HG03139 (cell line): Measurements from ENCODE around the gene CD44.
"Not testable (repeated sequence)": the region's sequence is repeated elsewhere in the genome, so short reads cannot be mapped to it uniquely, and the experiment has no call there.

ENCODE experiments used
- ATAC-seq: cut with Tn5 transposase; IDR thresholded peaks from one replicate; pipeline ENCODE4 v1.9.1; 2021; ENCODE audit not compliant: unreplicated experiment

The CD44 gene

GRCh38 chr11:35138943-35139721 lies at the start of gene CD44:
Gene CD44, plus strand, starts transcription at chr11:35139171. Its CDS starts 133 bp downstream, at chr11:35139304.
- ATAC-seq: peak; percentile 40

GRCh38 chr11:35089666-35090065 lies 49.3 kb upstream of the CD44 start:
- peak; percentile 69 for ATAC-seq

- peak; percentile 18 for ATAC-seq
Observed at GRCh38 chr11:35090125-35090524, 48.8 kb upstream of the CD44 start.

DNA sequence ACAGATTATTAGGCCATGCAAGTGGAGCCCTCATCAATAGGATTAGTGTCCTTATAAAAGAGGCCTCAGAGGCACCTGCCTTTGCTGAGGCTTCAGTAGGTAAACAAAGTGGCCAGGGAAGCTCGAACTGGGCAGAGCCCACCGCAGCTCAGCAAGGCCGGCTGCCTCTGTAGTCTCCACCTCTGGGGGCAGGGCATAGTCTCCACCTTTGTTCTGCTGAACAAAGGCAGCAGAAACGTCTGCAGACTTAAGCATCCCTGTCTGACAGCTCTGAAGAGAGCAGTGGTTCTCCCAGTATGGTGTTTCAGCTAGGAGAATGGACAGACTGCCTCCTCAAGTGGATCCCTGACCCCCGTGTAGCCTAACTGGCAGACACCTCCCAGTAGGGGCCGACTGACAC lies 48.0 kb upstream of the CD44 start:
- not testable (repeated sequence) for ATAC-seq

GRCh38 chr11:35096723-35097122 lies 42.2 kb upstream of the CD44 start:
- ATAC-seq: no peak

- no peak for ATAC-seq
Observed at GRCh38 chr11:35097814-35098455, 41.0 kb upstream of the CD44 start.

DNA sequence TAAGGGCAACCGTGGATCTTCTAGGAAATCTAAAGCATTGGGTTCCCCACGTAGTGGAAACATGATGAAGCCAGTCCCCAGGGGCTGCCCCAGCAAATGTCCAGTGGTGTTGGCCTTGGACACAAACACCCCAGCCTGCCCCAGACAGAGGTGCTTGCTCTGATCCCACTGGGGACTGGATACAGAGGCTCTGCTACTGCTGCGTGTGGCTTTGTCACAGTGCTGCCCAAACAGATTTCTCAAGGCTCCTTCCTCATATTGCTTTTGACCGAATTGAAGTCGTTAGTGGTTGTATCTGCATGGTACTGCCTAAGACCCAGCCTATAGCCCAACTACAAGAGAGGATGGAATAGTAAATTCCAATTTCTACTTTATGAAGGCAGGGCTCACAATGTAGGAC lies 40.1 kb upstream of the CD44 start:
- ATAC-seq: no peak

DNA sequence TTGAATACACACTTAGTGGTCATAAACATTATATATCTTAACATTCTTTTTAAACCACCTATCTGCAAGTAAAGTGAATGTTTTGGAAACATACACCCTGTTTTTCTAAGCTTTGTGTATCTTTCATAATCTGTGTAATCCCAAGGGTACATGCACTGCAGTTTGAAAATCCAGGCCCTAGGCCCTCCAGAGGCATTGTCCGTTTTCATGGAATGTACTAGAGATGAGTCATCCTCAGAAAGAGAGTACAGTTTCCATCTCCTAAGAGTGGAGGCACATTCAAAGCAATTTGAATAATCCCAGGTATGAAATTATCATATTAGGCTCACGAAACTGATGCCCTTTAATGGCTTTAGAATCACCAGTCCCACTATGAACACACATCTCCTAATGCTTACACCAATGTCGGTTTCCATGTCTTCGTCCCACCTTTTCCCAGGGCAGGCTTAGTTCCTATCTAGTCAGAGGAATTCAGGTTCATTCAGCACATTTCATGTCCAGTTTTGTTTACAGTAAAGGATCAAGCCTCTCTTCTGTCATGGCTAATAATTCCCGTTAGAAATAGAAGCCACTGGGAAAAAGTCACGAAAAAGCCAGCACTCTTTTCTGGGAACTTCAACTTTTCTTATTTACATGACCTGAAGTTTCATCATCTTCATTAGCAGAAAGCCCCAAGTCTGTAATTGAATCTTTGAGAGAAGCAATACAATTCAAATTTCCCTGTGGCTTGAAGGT lies 39.5 kb upstream of the CD44 start:
- no peak for ATAC-seq

- ATAC-seq: no peak
Observed at GRCh38 chr11:35100013-35100383, 39.0 kb upstream of the CD44 start.

DNA sequence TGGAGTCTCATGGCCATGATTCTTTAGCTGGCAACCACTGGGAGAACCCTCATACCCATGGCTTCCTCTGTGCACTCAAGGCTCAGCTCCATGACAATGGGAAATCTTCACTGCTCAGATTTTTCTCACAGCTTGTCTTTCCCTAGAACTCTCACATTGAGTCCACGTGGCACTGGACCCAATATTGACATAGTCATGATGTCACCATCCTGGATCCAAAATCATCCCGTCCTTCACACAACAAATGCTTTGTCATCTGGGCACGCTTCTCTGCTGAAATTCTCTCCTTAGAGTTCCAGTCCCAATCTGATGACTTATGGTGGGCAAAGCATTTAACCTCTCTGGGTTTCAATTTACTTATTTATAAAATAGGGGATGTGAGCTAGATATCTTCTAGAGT lies 37.7 kb upstream of the CD44 start:
- no peak for ATAC-seq

DNA sequence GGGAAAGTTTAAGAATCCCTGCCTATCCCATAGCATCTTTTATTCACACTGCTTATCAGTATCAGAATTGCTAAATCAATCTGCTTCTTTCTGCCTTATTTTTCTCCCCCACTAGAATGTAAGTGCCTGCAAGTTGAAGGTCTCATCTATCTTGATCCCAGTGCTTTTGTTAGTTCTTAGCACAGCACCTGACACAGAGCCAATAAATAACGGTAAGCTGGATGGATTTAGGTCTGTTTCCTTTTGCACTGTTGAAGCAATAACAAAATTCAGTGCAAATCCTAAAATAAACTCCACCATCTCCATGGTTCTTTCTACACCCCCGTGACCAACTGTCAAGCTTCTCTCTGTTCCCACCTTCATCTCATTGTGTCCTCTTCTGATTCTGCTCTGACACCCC lies 36.7 kb upstream of the CD44 start:
- ATAC-seq: no peak

DNA sequence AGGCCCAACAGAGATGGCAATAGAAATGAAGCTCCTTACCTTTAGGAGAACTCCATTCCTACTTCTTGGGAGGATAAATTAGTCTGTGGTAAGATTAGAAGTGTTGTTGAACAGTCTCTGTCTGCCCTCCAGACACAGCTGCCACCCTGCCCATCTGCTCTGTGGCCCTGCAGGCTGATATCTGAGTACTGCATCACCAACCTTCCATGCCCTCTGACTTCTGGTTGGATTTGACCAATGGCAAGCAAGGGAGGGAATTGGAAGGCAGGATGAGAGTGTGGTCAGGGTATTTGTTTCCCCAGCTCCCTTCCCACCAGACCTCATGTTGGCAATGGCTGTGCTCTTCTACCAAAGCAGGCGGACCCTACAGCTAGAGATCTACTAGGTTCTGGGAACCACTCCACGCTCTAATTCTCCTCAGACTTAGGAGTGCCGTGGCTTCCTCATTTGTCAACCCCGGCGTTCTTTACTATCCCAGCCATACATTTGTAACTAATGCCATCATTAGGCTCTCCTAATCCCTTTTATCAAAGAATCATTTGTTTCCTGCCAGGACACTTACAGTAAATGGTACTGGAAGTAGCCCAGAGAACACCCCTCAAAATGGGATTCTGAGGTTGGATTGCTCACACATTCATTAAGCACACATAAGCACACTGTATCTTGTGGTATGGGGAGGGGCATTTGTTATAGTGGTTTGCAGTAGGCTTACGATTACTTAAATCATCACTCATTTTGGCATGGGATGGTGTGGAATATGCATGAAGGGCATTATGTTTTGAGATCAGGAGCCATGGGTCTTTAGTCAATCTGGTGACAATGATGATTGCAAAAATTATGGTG lies 35.4 kb upstream of the CD44 start:
- ATAC-seq: no peak

- no peak for ATAC-seq
Observed at GRCh38 chr11:35104655-35105054, 34.3 kb upstream of the CD44 start.

DNA sequence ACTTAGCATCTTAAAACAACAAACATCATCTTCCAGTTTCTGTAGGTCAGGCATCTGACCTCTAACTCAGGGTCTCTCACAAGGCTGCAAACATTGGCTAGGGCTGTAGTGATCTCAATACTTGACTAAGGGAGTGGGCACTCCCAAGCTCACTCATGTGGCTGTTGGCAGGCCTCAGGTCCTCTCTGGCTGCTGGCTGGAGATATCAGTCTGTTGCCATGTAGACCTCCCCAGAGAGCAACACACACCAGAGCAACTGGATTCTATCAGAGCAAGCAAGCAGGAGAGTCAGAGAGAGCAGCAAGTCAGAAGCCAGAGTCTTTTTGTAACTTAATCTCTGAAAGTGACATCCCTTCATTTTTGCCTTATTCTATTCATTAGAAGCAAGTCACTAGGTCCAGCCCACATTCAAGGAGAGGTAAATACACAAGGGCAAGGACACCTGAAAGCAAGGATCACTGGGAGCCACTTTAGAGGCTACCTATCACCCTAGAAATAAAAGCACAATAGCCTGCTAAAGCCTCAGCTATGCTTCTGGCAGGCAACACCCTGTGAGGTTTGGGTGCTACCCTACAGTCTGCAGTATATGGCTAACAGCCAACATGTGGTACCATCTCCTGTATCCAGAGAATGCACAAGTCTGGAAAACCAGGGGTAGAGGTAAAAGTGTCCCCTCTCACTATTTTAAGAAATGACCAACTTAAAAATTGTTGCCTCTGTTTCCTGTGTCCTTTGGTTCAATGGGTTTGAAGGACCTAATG lies 33.5 kb upstream of the CD44 start:
- ATAC-seq: no peak

DNA sequence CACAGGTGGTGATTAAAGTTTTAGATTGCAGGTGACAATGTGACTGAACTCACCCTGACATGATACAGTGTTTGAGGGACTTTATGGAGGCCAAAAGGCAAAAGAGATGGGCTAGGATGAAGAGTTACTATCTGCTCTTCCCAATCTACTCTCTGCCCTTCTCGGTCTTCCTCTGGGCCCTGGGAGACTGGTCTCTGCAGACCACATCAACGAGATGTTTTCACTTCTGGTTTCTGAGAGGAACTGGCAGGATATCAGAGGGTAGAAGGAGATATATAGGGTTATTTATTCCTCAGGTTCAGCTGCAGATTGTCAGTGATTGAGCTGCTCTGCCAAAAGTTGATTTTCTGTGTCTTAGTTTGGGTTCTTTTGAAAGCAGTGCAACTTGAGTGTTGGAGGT lies 32.4 kb upstream of the CD44 start:
- peak; percentile 58 for ATAC-seq

DNA sequence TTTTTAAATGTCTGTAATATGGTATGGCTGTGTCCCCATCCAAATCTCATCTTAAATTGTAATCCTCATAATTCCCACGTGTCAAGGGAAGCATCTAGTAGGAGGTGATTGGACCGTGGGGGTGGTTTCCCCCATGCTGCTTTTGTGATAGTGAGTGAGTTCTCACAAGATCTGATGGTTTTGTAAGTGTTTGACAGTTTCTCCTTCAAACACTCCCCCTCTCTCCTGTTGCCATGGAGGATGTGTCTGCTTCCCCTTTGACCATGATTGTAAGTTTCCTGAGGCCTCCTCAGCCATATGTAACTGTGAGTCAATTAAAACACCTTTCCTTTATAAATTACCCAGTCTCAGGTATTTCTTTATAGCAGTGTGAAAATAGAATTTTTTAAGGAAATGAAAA lies 31.1 kb upstream of the CD44 start:
- no peak for ATAC-seq

- not testable (repeated sequence) for ATAC-seq
Observed at GRCh38 chr11:35108336-35108735, 30.6 kb upstream of the CD44 start.

GRCh38 chr11:35109041-35109440 lies 29.9 kb upstream of the CD44 start:
- ATAC-seq: no peak

DNA sequence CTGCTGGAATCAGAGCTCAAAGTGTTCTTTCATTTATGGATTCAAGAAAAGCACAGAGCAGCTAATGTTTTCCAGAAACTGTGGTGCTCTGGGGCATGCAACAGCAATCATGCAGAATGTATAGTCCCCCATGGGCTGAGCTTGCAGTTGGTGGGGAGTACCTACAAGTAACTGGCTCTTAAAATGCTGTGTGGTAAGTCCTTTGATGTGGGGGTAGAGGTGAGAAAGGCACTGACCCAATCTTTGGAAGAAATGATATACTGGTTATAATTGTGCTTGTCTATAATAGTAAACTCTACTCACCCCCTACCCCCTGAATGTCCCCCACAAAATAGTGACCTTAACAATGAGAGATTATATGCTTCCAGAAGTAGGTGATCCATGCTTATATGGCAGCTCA lies 29.1 kb upstream of the CD44 start:
- ATAC-seq: no peak
